TTC549 (cell line): Measurements from ENCODE around the gene NEU4.
"Not testable (repeated sequence)": the region's sequence is repeated elsewhere in the genome, so short reads cannot be mapped to it uniquely, and the experiment has no call there.

Source experiments
- FAIRE-seq: peaks from 2 replicates; lab custom pipeline; 2012; peaks lifted over from hg19 to GRCh38; lab: Jason Lieb, UNC

NEU4 gene

DNA sequence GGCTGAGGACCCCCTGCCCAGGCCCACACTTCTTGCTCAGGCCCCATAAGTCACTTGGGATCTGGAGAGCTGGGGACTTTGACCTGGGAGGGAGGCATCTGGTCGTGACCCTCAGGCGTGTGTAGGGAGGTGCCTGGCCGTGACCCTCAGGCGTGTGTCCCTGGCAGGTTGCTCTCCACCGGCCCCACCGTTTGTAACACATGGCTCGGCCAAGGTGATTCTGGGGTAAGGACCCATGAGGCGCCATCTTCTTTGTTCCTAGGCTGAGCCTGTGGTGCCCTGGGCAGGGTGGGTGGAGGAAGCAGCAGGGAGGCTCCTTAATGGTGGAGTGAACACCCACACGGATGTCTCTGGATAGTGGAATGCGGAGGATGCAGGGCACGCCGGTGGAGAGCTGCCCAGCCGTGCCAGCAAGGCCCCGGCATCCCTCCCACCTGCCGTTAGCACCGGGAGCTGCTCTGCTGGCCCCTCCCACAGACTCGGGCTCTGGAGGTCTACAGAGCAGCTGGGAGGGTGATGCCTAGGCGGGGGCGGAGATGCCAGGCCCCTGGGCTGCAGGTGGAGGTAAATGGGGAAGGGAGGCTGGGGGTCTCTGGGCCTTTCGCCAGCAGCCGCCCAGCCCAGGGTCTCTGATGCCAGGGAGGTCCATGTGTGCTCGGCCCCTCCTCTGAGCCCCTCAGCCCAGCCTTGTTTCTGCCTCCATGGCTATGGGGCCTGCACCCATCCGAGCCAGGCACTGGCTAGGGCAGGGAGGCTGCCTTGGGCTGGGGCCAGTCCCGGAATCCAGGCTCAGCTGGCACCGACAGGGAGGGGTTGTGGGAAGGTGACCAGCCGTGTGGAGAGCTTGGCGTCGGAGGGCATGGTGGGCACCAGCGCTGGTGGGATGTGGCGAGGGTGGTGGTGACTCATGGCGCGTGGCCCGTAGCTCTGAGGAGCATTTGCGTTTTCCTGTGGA is 33.5 kb upstream of the NEU4 start:
- FAIRE-seq, result no peak

DNA sequence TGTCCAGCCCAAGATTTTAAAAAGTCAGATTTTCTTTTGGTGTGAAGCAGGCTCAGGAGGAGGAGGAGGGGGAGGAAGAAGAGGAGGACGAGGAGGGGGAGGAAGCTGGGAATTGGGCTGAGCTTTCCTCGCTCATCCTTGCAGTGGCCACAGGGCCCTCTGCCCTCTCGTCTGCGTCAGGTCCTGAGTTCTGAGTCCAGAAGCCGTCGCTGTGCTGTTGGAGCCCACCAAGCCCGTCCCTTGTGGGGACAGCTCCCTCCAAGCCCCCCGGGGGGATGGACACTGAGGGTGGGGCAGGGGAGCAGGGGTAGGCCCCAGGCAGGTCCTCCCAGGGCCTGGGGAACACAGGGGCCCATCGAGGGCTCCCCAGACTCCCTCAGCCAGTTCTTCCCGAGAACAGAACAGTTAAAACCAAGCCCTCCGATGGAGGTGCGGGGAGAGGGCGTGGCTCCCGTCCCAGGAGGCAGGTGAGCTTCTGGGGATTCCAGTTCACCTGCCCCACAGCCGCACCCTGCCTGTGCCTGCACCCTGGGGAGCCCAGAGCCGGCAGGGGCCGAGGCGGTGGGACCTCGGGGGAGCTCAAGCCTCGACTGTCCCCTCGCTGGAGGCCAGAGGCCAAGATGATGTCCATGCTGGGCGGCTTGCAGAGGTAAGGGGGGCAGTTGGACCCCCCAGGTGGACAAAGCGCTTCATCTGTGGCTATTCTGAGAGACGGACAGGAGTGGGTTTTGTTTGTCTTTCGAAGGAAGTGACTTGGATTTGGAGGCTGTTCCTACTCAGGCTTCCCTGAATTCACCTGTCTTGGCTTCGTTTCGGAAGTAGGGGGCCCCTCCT is 32.4 kb upstream of the NEU4 start, which contains the start of gene GAL3ST2:
GAL3ST2 (plus strand) TSS at position 487 of the 834 bp plus-strand sequence; CDS start at position 621, 134 bp downstream.
- no peak for FAIRE-seq

DNA sequence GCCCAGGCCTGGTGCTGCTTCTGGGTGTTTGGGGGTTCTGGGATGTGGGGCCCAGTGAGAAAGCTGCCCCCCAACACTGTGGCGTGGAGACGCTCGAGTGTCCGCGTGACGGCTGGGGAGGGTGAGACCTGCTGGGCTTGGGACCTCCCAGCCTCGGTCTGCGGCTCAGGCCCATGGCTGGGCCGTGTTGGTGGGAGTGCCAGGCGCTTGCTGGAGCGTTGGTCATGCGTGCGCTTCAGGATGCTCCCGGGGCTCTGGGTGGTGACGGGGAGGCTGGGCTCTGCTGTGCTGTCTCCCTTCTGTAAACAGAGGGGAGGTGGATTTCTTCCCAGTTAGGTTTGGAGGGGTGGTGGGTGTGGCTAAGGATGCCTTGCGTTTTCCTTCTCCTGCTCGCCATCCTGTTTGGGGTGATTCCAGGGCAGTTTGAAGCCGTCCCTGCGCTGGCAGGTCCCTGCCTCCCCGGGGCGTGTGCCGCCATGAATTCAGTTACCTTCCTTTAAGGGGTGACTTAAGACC is 31.8 kb upstream of the NEU4 start:
- no peak for FAIRE-seq

DNA sequence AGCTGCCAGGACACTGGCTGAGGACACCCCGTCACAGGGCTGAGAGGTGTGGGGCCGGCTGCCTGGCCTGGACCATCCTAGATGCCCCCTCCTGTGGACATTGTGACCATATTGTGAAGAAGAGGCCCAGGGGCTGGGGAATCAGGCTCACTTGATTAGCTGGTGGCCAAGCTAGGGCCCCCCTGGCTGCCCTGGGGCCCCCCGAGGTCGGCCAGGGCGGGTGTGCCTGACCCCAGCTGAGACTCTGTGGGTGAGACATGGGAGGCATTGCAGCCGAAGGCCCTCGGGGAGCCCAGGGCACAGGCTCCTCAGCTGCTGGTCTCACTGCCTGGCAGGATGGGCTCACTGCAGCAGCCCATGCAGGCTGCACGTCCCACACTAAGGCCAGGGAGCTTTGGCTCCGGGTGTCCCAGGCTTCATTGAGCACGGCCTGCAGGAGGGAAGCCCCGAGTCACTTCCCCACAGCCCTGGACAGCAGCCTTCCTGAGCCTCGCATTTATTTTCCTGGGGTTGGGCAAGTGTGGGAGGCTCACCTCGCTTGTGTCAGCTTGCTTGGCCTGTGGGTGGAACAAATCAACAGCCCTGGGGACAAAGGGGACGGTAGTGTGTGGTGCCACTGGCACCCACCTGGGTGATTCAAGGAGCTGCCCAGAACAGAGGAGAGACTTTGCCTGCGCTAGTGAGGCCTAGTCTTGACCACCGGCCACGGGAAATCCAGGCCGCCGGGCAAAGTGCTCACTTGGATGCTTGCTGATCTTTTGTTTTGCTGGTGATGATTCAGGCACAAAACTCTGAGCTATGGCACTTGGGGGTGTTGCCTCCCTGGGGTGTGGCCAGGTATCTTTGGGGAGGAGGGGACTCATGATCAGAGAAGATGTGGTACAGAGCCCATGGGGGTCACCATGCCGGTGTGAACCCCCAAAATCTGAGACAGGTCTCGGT is 31.0 kb upstream of the NEU4 start:
- no peak for FAIRE-seq

DNA sequence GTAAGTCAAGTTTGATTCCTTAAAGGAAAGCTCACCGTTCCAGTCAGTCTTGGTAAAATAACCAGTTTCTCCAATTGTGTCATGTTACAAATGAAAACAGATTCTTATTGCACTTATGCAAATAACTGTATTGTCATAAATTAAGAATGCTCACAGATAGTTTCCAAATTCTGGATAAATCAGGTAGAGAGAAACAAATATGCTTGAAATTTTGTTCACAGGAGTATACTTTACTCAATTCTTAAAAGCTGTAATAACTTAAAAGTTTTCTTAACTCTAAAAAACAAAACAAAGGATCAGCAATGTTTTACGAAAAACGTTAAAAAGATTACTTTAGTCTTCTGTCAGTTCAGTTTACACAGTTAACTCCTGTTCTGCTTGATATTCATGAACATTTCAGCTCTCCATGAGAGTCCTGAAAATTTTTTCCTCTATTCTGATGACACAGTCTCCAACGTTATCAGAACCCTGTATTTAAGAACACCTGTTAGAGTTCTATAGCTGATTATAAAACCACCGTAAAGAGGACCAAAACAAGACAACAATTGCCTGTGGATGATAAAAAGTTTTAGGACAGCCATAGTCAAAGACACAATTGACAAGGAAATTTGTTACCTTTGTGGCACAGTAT is 27.9 kb upstream of the NEU4 start:
- FAIRE-seq, result no peak

DNA sequence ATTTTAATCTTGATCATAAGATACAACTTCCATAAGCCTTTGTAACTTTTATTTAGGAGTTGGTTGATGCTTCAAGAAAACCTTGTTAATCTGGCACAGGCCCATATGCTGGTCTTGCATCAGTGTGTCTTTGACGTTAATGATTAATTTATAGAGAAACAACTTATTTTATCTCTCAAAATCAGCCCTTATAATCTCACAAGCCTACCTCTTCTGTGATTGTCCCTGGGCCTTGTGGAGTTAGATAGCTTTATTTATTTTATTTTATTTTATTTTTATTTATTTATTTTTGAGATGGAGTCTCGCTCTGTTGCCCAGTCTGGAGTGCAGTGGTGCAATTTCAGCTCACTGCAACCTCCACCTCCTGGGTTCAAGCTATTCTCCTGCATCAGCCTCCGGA is 26.9 kb upstream of the NEU4 start:
- not testable (repeated sequence) for FAIRE-seq

DNA sequence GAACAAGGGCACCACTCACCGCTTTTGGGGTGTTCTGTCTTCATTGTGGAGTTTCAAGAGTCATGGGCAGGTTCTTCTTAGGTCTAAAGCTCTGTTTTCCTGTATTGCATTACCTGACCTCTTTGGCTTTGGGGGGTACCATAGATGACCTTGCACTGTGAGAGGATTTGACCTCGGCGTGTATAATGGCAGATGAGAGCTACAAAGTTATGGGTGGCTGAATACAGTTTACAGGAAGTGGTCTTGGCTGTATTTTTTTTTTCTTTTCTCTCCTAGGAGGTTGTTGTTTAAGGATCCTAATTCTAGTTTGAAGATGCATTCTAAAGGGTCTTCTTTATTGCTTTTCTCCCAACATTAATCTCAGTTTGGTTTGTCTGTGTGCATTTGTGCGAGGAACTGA is 20.9 kb upstream of the NEU4 start:
- no peak for FAIRE-seq

DNA sequence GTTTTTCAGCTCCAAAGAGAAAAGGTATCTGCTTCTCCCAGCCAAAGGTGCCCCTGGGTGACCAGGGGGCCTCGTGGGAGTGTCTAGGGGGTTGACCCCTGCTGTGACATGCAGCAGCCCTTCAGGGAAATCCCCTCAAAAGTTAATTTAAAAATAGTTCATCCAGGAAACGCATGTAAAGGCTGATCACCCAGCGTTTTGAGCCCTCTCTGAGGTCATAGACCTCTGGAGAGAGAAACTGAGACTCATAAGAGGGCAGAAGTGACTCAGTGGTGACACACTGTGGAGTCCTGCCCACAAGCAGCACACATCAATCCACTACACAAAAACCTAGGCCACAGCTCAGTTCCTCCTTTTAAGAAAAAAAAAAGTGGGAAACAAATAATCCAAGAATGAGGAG is 20.4 kb upstream of the NEU4 start:
- FAIRE-seq, result no peak

DNA sequence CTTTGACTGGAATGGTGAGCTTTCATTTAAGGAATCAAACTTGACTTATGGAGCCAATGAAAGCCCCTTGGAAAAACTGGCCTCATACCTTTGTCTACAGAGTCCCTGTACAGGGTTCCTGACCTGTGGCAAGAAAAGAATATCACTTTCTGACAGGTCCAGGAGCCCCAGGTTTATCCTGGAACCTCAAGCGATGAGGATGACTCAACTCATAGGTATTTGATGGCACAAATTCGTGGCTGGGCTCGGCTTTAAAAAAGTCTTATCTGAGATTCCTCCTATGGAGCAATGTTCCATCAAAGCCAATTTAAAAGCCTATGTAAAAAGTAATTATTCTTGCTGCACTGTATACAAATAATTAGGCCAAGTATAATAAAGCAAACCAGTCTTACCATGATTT is 17.6 kb upstream of the NEU4 start:
- not testable (repeated sequence) for FAIRE-seq

DNA sequence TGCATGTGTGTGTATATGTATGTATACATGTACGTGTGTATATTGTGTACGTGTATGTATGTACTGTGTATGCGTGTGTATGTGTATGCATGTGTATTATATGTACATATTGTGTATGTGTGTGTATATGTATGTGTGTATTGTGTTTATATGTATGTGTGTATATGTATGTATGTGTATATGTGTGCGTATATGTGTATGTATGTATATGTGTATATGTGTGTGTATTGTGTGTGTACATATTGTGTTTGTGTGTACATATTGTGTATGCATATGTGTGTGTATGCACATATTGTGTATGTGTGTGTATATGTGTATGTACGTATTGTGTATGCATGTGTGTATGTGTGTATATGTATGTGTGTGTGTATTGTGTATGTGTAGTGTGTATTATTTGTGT is 15.6 kb upstream of the NEU4 start:
- FAIRE-seq, result no peak

DNA sequence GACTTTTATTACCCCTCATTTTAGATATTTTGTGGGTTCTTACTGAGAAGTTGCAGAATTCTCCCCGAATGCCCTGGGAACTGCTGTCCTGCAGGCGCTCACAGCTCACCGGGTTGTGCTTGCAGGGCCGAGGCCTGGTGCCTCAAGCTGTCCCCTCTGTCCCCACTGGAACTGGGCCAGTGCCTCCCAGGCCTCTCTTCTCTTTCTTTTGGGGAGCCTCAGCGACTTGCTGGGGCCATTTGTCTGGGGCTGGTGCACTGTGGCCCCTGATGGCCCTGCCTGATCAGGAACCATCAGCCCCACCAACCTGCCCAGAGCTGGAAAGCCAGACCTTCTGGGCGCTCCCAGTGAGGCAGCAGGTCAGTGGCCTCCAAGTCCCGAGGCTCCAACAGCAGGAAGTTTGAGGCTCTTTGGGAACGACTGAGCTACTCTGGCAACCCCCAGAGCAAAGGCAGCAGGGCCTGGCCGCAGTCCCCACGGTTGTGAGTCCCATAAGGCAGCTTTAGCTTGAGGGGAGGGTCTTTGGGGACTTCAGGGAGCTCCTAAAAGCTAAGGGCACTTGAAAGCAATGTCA is 14.7 kb upstream of the NEU4 start:
- FAIRE-seq, result no peak

DNA sequence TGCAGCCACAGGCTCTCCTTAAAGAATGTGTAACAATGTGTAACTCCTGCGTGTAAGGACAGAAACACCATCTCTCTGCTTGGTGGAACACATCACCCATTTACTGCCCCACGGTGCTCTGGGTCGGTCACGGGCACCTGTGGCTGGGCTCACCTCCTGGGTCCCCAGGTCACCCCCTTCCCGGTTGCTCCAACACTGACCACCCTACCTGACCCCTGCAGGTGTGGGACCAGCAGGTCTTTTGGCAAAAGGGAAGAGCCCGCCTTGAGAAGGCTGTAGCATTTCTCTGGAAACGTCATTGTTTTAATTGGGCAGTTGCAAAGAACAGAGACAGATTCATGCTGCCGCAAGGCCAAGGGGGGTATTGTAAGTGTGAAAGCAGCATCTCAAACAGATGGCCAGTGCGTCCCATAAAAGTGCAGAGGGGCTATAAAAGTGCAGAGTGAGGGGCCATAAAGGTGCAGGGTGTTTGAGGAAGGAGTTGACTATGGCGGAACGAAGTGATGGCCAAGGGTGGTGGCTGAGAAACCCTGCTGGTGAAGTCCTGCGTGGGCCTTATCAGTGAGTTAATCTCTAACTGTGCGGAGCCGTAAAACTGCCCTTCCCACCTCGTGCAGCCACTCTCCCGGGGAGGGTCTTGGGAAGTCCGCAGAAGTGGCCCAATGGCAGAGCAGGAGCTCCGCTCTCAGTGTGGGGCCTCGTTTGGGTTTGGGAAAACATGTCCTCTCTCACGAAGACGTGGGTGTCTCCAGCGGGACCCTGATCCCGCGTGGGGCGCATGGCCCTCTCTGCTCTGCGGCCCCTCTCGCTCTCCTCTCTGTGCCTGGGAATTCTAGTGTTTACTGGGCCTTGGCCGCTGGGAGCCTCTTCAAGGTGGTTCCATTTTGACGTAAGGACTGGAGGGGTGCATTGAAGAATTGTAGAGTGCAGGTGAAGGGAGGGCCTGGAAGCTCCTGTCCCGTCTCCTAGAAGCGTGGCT is 13.7 kb upstream of the NEU4 start:
- no peak for FAIRE-seq

DNA sequence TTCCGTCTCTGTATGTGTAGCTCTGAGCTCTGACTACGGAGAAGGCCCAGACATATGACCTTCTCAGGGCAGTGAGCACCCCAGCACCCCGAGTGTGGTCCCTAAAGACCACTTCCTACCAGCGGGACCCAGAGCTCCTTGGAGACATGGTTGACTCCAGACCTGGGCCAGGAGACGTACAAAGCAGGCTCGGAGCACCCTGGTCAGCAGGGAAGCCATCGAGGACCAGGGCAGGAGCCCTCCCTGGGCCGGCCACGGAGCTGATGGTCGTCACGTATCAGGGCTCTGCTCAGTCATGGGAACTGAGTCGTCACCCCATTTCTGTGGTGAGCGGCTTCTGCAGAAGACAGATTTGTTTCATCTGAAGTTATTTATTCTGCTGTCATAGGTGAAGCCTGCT is 12.8 kb upstream of the NEU4 start:
- FAIRE-seq, result no peak

DNA sequence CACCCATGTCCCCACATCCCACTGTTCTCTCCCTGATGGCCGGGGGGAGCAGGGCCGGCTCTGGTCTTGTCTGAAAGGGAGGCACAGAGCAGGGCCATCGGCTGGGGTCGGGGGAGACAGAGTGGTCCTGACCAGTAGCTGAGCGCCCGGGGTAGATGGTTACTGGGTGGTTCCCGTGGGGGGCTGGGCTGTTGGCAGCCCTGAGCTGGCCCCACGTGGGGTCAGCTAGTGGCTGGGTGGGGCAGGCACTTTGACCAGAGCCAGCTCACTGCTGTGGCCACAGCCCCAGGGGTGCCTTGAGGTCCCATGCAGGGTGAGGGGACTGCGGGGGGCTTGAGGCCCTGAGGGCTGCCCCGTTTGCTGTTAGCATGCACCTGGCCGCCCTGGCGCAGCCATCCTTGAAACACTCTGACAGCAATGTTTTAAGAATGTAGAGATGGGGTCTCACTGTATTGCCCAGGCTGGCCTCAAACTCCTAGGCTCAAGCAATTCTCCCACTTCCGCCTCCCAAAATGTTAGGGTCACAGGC is 12.3 kb upstream of the NEU4 start:
- FAIRE-seq, result no peak

DNA sequence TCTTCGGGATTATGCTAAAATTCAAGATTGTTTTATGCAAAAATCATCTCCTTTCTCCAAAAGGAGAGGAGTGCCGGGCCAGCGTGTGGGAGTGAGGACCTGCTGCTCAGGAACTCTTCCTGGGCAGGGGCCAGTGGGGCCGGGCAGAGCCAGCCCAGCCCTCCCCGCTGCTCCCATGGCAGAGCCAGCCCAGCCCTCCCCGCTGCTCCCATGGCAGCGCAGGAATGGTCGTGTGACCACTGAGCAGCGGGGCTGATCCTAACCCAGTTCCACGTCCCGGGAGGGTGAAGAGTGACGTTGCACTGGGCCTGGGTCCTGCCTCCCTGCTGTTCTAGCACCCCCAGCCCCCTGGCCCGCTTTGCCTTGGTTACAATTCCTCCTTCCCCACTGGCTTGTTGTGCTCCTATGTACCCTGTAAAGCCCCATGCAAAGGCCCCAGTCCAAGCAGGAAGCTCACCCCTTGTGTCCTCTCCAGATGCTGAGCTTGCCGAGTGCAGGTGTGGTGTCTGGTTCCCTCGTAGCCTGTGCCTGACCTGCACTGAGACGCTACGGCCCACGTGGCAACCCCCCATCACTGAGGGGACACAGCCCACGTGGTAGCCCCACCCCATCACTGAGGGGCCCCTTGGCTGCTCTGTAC is 11.4 kb upstream of the NEU4 start:
- FAIRE-seq, result no peak

DNA sequence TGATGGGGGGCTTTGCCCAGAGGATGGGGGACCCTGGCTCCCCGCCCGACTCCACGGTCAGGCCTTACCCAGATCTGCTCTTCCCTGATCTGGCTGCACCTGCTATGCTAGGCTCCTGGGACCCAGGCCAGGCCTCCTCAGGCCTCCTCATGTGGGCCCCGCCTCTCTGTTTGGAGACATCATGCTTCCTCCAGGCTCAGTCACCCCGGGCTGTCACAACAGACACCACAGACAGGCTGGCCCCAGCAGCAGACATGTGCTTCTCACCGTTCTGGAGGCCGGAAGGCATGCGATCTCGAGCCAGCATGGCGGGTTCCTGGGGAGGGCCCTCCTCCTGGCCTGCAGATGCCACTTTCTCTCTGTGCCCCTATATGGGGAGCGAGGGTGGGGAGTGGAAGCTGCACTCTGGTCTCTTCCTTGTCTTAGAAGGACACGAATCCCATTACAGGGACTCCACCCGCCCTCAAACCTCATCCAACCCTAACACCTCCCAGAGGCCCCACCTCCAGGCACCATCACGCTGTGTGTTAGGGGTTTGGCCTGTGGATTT is 10.8 kb upstream of the NEU4 start:
- FAIRE-seq, result no peak

DNA sequence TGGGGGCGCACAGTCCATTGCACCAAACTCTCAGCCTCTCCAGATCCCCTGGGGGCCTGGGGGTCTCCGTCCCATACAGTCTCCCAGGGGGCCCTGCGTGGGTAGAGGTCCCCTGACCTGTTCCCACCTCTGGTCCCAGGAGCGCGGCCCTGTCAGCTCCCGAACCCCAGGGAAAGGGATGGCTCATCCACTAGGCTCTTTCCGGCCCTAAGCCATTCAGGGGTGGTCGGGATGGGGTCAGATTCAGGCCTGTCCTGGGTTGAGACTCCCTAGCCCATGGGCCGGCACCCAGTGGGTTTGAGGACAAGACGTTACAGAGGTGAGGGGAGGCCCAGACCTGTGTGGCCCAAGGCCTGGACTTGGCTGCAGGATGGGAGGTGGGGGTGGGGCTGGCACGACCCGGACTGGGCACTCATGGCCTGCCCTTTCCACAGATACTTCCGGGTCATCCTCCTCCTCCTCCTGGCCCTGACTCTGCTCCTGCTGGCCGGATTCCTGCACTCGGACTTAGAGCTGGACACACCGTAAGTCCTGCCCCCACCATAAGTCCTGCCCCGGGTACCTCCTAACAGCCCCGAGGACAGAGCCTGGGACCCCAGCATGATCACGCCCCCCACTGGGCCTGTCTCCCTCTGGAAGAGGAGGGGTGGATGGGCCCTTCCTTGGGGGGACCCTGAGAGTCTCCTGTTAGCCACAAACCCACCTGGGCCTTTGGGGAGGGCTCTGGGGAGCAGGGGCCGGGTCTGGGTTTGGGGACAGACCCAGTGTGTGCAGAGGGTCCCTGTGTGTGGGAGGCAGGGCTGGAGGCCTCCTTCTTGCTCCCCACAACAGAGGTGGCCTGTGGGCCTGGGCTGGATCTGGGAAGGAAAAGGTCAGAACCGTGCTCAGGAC is 10.1 kb upstream of the NEU4 start:
- no peak for FAIRE-seq
